Gastrocnemius medialis (tissue), 4 donors: ENCODE data around the gene DDI1. TPM values are rescaled to one million over a fixed set of nuclear protein-coding genes. Genes with fewer than 3 reads are reported as not detected.

Source experiments
- ATAC-seq, 2 donors: fragments of 150-250 bp; one replicate each; pipeline ENCODE4 v1.9.1; 2016
- DNase-seq, 2 donors: peaks; one replicate each; pipeline ENCODE4 v3.0.0-alpha.2; 2019
- H3K27ac ChIP-seq, 4 donors: fragments of 200-600 bp; sonication (generic); 1 replicate in 1 of 4; 2 replicates in 3 of 4; pipeline ENCODE4 v1.5.1; 2016 to 2018; ENCODE audit warnings: mild to moderate bottlenecking in 2 of 4, moderate library complexity in 1 of 4
- H3K27me3 ChIP-seq, 3 donors: fragments of 200-600 bp; sonication (generic) in 2 of 3; 1 replicate in 1 of 3; 2 replicates in 2 of 3; pipeline versions ENCODE4 v1.5.1 to v1.6.0; 2016 to 2019; ENCODE audit warnings: mild to moderate bottlenecking in 1 of 3, moderate library complexity in 1 of 3
- H3K36me3 ChIP-seq, 2 donors: fragments of 200-600 bp; sonication (generic) in 1 of 2; one replicate each; pipeline ENCODE4 v1.5.1; 2017 to 2018
- H3K4me1 ChIP-seq, 2 donors: fragments of 200-600 bp; sonication (generic) in 1 of 2; one replicate each; pipeline ENCODE4 v1.5.1; 2016 to 2017; ENCODE audit warnings: mild to moderate bottlenecking in 2 of 2
- H3K4me3 ChIP-seq, 4 donors: fragments of 200-600 bp; sonication (generic) in 3 of 4; 1 replicate in 1 of 4; 2 replicates in 3 of 4; pipeline ENCODE4 v1.5.1; 2016 to 2019; ENCODE audit warnings: mild to moderate bottlenecking in 2 of 4
- H3K9me3 ChIP-seq, 3 donors: fragments of 200-600 bp; sonication (generic) in 2 of 3; 1 replicate in 1 of 3; 2 replicates in 2 of 3; pipeline ENCODE4 v1.5.1; 2016 to 2019
- POLR2A ChIP-seq, 2 donors: fragments of 450-650 bp; IDR thresholded peaks; one replicate each; pipeline ENCODE4 v1.6.1; 2017; ENCODE audit warnings: antibody characterized with exemption in 2 of 2, mild to moderate bottlenecking in 2 of 2, moderate library complexity in 2 of 2
- in situ Hi-C, 4 donors: fragments of 200-750 bp; cut with MboI; loops; one replicate each; pipeline versions ENCODE4 v1.15.0 to v1.8.0; 2017; ENCODE audit warnings: low sequenced_read_pairs in 4 of 4
- intact Hi-C: fragments of 100-400 bp; cut with DNase I; formaldehyde crosslinking; loops from one replicate; pipeline ENCODE4 v1.15.1; 2023; ENCODE audit warnings: low total_unique reads
- total RNA-seq, 4 donors: library from RNA; depleted of rRNA; stranded (reverse); fragments of >200 nt; gene quantifications; one replicate each; pipeline versions ENCODE4 v1.1.0 to v1.2.3, GENCODE V29; 2016
- TF ChIP-seq, protein P1 (sequence below), 5 experiments: fragments of 450-650 bp in 3 of 5; fragments of 200-600 bp in 2 of 5; sonication (generic) in 2 of 5; IDR thresholded peaks in 4 of 5; conservative IDR thresholded peaks in 1 of 5; 1 replicate in 4 of 5; 2 replicates in 1 of 5; pipeline ENCODE4 v1.5.1; 2016 to 2019; ENCODE audit warnings: antibody characterized with exemption in 5 of 5, mild to moderate bottlenecking in 3 of 5, moderate library complexity in 3 of 5

The DDI1 gene
- total RNA-seq, 4 donors from 2014 or later = not detected

DNA sequence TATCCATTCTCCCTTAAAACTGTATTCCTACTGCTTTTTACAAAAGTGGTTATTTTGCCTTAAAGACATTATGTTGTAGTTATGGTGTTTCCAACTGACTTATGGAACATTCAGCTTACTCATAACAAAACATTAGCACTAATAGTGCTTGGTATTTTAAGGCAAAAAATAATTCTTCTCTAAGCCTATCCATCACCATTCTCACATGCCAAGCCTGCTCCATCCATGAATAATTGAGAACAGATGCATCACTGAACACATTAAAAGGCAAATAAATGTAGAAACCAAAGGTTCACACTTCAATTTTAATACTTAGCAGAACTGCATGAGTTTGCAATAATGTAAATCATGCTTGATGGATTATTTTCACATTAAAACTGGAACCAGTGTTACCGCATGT, 42.3 kb upstream of the DDI1 start:
- Histone ChIP-seq H3K9me3 (no peaks in the 10 kb centered on the region), H3K27me3 (no peaks in the 10 kb centered on the region), H3K4me1 (no peaks in the 10 kb centered on the region), H3K4me3 (no peak overlapping the region), H3K36me3 (no peaks in the 10 kb centered on the region), H3K27ac (no peak overlapping the region)
- no peak for ATAC-seq
- TF ChIP-seq POLR2A (IDR thresholded peaks at IDR 0.05) = no peak
- TF ChIP-seq, protein P1, sequence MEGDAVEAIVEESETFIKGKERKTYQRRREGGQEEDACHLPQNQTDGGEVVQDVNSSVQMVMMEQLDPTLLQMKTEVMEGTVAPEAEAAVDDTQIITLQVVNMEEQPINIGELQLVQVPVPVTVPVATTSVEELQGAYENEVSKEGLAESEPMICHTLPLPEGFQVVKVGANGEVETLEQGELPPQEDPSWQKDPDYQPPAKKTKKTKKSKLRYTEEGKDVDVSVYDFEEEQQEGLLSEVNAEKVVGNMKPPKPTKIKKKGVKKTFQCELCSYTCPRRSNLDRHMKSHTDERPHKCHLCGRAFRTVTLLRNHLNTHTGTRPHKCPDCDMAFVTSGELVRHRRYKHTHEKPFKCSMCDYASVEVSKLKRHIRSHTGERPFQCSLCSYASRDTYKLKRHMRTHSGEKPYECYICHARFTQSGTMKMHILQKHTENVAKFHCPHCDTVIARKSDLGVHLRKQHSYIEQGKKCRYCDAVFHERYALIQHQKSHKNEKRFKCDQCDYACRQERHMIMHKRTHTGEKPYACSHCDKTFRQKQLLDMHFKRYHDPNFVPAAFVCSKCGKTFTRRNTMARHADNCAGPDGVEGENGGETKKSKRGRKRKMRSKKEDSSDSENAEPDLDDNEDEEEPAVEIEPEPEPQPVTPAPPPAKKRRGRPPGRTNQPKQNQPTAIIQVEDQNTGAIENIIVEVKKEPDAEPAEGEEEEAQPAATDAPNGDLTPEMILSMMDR (IDR thresholded peaks at IDR 0.05 in 4 of 5, conservative IDR thresholded peaks at IDR 0.05 in 1 of 5) = no peak
- intact Hi-C loops = no loop called here
- no peak for DNase-seq
- in situ Hi-C loops = no loop called here

DNA sequence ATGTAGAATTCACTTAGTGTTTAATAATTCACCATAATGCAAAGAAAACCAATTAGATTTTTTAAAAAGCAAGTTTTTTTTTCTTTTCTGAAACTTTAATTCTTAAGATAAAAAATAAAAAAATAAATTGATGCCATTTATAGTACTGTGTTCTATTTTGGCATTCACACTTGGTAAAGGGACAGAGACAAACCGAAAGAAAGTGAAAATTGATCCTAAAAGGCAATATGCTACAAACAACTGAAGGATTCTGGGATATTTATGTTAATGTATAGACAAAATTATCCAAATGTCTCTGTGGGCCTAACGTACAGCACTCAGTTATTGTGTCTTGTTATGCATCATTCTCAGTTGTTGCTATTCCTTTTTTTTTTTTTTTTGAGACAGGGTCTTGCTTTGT, 41.9 kb upstream of the DDI1 start:
- Histone ChIP-seq H3K36me3 (no peaks in the 10 kb centered on the region), H3K27me3 (no peaks in the 10 kb centered on the region), H3K4me1 (no peaks in the 10 kb centered on the region), H3K27ac (no peak overlapping the region), H3K9me3 (no peaks in the 10 kb centered on the region), H3K4me3 (no peak overlapping the region)
- intact Hi-C loops = no loop called here
- in situ Hi-C loops = no loop called here
- ATAC-seq = no peak
- TF ChIP-seq, protein P1 (IDR thresholded peaks at IDR 0.05 in 4 of 5, conservative IDR thresholded peaks at IDR 0.05 in 1 of 5) = no peak
- no peak for DNase-seq

DNA sequence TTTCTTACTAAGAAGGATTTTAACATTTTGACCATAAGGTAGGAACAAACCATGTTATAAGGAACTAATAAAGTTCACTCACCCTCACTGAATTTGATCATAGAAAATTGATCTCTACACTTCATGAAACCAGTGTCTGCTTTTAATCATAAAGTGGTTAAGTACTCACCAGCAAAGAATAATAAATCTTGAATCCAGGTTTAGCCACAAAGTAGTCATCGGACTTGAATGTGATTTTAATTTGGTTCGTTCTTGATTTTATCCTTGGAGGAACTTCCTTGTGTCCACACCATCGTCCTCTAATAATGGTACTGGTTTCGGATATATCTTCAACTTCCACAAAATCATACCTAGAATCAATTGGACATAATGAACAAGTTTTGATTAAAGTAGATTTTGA, 40.5 kb upstream of the DDI1 start:
- no peaks in the 10 kb centered on the region for H3K9me3 ChIP-seq
- TF ChIP-seq POLR2A (IDR thresholded peaks at IDR 0.05) = no peak
- TF ChIP-seq, protein P1 (IDR thresholded peaks at IDR 0.05 in 4 of 5, conservative IDR thresholded peaks at IDR 0.05 in 1 of 5) = no peak
- H3K36me3 ChIP-seq = no peaks in the 10 kb centered on the region
- no peaks in the 10 kb centered on the region for H3K4me1 ChIP-seq
- in situ Hi-C loops (no loop called here), intact Hi-C loops (no loop called here)
- ATAC-seq (no peak), DNase-seq (no peak)
- H3K4me3 ChIP-seq = no peak overlapping the region
- H3K27ac ChIP-seq = no peak overlapping the region
- H3K27me3 ChIP-seq = no peaks in the 10 kb centered on the region

DNA sequence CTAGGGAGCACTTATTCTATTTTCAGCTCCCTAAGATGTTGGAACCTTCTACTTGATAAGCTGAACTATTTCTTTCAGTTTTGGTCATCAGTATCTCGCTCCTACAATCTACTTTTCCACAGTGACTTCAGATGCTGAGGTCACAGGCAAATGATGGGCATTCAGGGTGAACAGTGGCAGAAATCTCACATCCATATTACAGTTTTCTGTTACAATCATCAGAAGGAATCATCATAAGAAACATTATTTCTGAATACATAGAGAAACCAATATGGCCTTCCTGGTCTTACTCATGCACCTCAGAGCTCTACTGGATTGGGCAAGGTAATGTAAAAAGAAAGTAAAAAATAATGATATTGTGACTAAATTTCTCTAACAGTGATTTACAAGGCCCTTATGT, 39.4 kb upstream of the DDI1 start:
- H3K27me3 ChIP-seq = no peaks in the 10 kb centered on the region
- no peak overlapping the region for H3K27ac ChIP-seq
- in situ Hi-C loops = no loop called here
- no peaks in the 10 kb centered on the region for H3K9me3 ChIP-seq
- no peak overlapping the region for H3K4me3 ChIP-seq
- DNase-seq (no peak), ATAC-seq (no peak)
- no peaks in the 10 kb centered on the region for H3K4me1 ChIP-seq
- TF ChIP-seq, protein P1 (IDR thresholded peaks at IDR 0.05 in 4 of 5, conservative IDR thresholded peaks at IDR 0.05 in 1 of 5) = no peak
- TF ChIP-seq POLR2A (IDR thresholded peaks at IDR 0.05) = no peak
- intact Hi-C loops = no loop called here
- no peaks in the 10 kb centered on the region for H3K36me3 ChIP-seq

DNA sequence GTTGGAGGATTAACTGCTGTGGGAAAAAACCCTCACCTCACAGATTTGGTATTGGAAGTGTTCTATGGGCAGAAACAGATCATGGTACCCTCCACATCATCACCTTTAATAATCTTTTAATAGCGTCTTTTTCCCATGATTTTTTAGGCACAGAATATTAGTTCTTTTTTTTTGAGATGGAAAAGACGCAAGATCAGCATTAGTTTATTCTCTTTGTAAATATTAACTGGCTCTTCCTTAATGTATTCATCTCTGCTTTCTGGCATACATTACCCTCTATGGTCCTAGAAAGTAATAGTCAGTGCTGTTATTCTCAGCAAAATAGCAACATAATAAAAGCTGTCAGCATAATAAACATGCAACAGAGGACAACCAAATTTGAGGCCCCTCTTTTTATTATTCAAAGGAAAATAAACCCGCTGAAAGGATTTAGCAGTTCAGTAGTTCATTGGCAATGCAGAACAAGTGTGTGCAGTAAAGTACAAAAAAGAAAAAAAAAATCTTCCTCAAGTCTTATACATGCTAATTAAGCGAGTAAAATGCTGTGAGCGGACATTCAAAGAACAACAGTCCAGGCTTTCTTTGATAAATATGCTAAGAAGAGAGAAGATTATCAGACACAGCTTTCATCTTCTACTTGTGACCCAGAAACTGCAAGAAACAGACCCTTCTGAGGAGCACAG, 37.5 kb upstream of the DDI1 start:
- H3K27ac ChIP-seq = no peak overlapping the region
- in situ Hi-C loops (no loop called here), intact Hi-C loops (no loop called here)
- no peaks in the 10 kb centered on the region for H3K9me3 ChIP-seq
- no peak for TF ChIP-seq POLR2A (IDR thresholded peaks at IDR 0.05)
- TF ChIP-seq, protein P1 (IDR thresholded peaks at IDR 0.05 in 4 of 5, conservative IDR thresholded peaks at IDR 0.05 in 1 of 5) = no peak
- H3K27me3 ChIP-seq = no peaks in the 10 kb centered on the region
- H3K4me3 ChIP-seq = no peak overlapping the region
- ATAC-seq (no peak), DNase-seq (no peak)
- no peaks in the 10 kb centered on the region for H3K36me3 ChIP-seq
- H3K4me1 ChIP-seq = no peaks in the 10 kb centered on the region
